CD4-positive, alpha-beta T cell (primary cell): Measurements from ENCODE around the gene CYYR1. TPM values are rescaled to one million over a fixed set of nuclear protein-coding genes. Genes with fewer than 3 reads are reported as not detected.

Source experiments
- ATAC-seq: fragments of 200-7000 bp; cut with Tn5 transposase; one replicate; pipeline ENCODE4 v1.10.0; 2022; ENCODE audit warnings: mild to moderate bottlenecking; ENCODE audit not compliant: poor library complexity
- CTCF ChIA-PET: fragments of 350-600 bp; sonication (Branson Sonifier 250); formaldehyde crosslinking; loops from one replicate; lab custom pipeline; 2021; ENCODE audit warnings: antibody characterized with exemption, inconsistent platforms; lab: Charles Lee
- POLR2A ChIA-PET: fragments of 350-600 bp; sonication (Branson Sonifier 250); formaldehyde crosslinking; loops from one replicate; lab custom pipeline; 2021; ENCODE audit warnings: antibody characterized with exemption, inconsistent platforms; lab: Charles Lee
- DNase-seq, 14 experiments: peaks; one replicate each; pipeline ENCODE4 v3.0.0-alpha.2; 2013 to 2020; ENCODE audit warnings: mixed read lengths in 2 of 14
- H3K27ac ChIP-seq, 2 donors: one replicate each; pipeline versions ENCODE4 v1.5.1 to v1.7.0; 2013; ENCODE audit warnings: low read length in 2 of 2, low read depth in 1 of 2, mild to moderate bottlenecking in 1 of 2
- H3K27me3 ChIP-seq, 2 experiments: 1 replicate in 1 of 2; 2 replicates in 1 of 2; pipeline versions ENCODE4 v1.6.1 to v1.7.0; 2013; ENCODE audit warnings: low read length in 2 of 2, control low read depth in 1 of 2, mild to moderate bottlenecking in 1 of 2, moderate library complexity in 1 of 2; ENCODE audit not compliant: insufficient read depth in 2 of 2, control insufficient read depth in 1 of 2
- H3K36me3 ChIP-seq: one replicate; pipeline ENCODE4 v1.6.1; 2013; ENCODE audit warnings: low read length, control low read depth; ENCODE audit not compliant: insufficient read depth
- H3K4me1 ChIP-seq: one replicate; pipeline ENCODE4 v1.6.1; 2013; ENCODE audit warnings: low read length, control low read depth; ENCODE audit not compliant: insufficient read depth
- H3K4me3 ChIP-seq: one replicate; pipeline ENCODE4 v1.5.1; 2013; ENCODE audit warnings: mild to moderate bottlenecking, low read length, moderate library complexity
- H3K9me3 ChIP-seq, 2 experiments: 1 replicate in 1 of 2; 2 replicates in 1 of 2; pipeline versions ENCODE4 v1.6.1 to v1.7.0; 2013; ENCODE audit warnings: low read length in 2 of 2, mild to moderate bottlenecking in 2 of 2, control low read depth in 1 of 2, moderate library complexity in 1 of 2; ENCODE audit not compliant: control insufficient read depth in 1 of 2, insufficient read depth in 1 of 2
- H3K27ac Mint-ChIP-seq: one replicate; pipeline ENCODE4 v1.8.0; 2020; ENCODE audit warnings: mixed read lengths
- H3K27me3 Mint-ChIP-seq: one replicate; pipeline ENCODE4 v1.8.0; 2021; ENCODE audit warnings: mixed read lengths
- H3K36me3 Mint-ChIP-seq: one replicate; pipeline ENCODE4 v1.8.0; 2021; ENCODE audit warnings: low read depth, mixed read lengths
- H3K4me1 Mint-ChIP-seq: one replicate; pipeline ENCODE4 v1.8.0; 2021; ENCODE audit warnings: low read depth, mixed read lengths
- H3K4me3 Mint-ChIP-seq: one replicate; pipeline ENCODE4 v1.8.0; 2020; ENCODE audit warnings: mild to moderate bottlenecking, mixed read lengths
- H3K9me3 Mint-ChIP-seq: one replicate; pipeline ENCODE4 v1.8.0; 2020; ENCODE audit warnings: mixed read lengths
- intact Hi-C, 2 experiments: fragments of 100-400 bp; cut with DNase I in 1 of 2; cut with micrococcal nuclease in 1 of 2; formaldehyde crosslinking; loops; one replicate each; pipeline versions ENCODE4 v1.15.1 to v1.9.0; 2023 to 2025; cut with DNase I, micrococcal nuclease
- total RNA-seq, 174 experiments: library from RNA in 2 of 174; stranded (reverse) in 2 of 174; gene quantifications; one replicate each; pipeline ENCODE4 v1.2.3 and lab custom pipeline; 2021 to 2026
- TF ChIP-seq, protein P1 (sequence below): fragments of 200-600 bp; IDR thresholded peaks from one replicate; pipeline ENCODE4 v1.8.0; 2022; ENCODE audit warnings: antibody characterized with exemption, mild to moderate bottlenecking

The CYYR1 gene
- total RNA-seq, 2 experiments from 2014 or later = not detected

GRCh38 chr21:26581818-26582217 lies 8.7 kb upstream of the CYYR1 start:
- no peaks in the 10 kb centered on the region for H3K27me3 ChIP-seq
- no peaks in the 10 kb centered on the region for H3K4me1 ChIP-seq
- POLR2A ChIA-PET = no interaction called here
- no peaks in the 10 kb centered on the region for H3K9me3 ChIP-seq
- ATAC-seq = no peak
- Mint-ChIP-seq H3K36me3 (no peaks in the 10 kb centered on the region), H3K27me3 (no peaks in the 10 kb centered on the region), H3K27ac (no peak overlapping the region), H3K4me3 (no peak overlapping the region), H3K4me1 (no peaks in the 10 kb centered on the region), H3K9me3 (peaks cover 14% of the 10 kb centered on the region)
- no peak overlapping the region for H3K27ac ChIP-seq
- H3K36me3 ChIP-seq = no peaks in the 10 kb centered on the region
- no peak for DNase-seq
- no peak overlapping the region for H3K4me3 ChIP-seq
- CTCF ChIA-PET = no interaction called here
- intact Hi-C loops = no loop called here
- TF ChIP-seq, protein P1, sequence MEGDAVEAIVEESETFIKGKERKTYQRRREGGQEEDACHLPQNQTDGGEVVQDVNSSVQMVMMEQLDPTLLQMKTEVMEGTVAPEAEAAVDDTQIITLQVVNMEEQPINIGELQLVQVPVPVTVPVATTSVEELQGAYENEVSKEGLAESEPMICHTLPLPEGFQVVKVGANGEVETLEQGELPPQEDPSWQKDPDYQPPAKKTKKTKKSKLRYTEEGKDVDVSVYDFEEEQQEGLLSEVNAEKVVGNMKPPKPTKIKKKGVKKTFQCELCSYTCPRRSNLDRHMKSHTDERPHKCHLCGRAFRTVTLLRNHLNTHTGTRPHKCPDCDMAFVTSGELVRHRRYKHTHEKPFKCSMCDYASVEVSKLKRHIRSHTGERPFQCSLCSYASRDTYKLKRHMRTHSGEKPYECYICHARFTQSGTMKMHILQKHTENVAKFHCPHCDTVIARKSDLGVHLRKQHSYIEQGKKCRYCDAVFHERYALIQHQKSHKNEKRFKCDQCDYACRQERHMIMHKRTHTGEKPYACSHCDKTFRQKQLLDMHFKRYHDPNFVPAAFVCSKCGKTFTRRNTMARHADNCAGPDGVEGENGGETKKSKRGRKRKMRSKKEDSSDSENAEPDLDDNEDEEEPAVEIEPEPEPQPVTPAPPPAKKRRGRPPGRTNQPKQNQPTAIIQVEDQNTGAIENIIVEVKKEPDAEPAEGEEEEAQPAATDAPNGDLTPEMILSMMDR = no peak

DNA sequence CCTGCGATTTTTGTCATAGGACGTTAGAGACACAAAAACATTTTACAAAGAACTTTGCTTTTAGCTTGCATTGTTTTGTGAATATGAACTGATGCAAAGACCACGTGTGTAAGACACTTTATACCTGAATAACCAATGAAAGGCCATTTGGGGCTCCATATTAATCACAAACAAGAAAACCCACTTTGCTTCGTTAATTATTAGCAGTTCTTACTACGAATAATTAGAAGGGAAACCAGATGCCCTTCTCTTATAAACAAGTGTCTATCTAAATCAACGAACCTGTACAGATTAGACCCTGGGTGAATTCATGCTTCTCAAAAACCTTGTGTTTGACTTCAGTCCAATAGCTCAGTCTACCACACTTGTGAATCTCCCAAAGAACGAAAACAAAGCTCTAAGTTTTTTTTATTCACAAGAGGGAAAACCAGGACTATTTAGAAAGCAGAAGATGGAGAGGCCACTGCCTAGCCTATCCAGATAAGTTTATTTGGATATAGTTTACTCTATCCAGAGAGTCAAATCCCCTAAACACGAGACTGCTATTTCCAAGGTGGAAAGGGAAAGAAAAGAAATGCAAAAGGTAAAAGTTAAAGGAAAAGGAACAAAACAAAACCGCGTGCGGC lies 897 bp downstream of the CYYR1 start:
- no peak overlapping the region for H3K27ac ChIP-seq
- ChIA-PET POLR2A (no interaction called here), CTCF (no interaction called here)
- H3K27ac Mint-ChIP-seq = no peak overlapping the region
- no peaks in the 10 kb centered on the region for H3K4me1 Mint-ChIP-seq
- H3K36me3 Mint-ChIP-seq = no peaks in the 10 kb centered on the region
- no peaks in the 10 kb centered on the region for H3K36me3 ChIP-seq
- no peaks in the 10 kb centered on the region for H3K4me1 ChIP-seq
- H3K4me3 Mint-ChIP-seq = no peak overlapping the region
- TF ChIP-seq, protein P1 = no peak
- ATAC-seq (no peak), DNase-seq (no peak)
- no peak overlapping the region for H3K4me3 ChIP-seq
- peaks cover 44% of the 10 kb centered on the region for H3K27me3 Mint-ChIP-seq
- H3K9me3 ChIP-seq = peaks cover 5 to 10% of the 10 kb centered on the region in 2 experiments
- H3K9me3 Mint-ChIP-seq = peaks cover 5% of the 10 kb centered on the region
- intact Hi-C loops = no loop called here
- peaks cover 0 to 16% of the 10 kb centered on the region in 2 experiments for H3K27me3 ChIP-seq

DNA sequence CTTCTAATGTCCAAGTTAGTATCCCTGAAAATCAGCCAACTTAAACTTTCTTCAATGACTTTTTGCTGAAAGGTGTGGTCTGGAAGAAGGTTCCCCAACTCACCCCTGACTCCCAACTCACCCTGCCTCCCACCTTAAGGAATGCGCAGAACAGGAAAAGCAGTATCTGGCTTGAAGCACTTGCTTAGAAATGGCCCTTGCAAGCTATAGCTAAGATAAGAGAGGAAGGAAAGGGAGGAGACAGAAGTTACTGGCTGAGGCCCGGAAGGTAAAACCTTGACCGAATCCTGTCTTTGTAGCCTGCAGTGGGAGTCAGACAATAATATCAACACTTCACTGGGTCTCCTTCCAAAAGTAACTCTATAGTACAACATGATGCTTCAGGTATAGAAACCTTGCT lies 2.9 kb downstream of the CYYR1 start:
- TF ChIP-seq, protein P1 = no peak
- CTCF ChIA-PET = no interaction called here
- no peak overlapping the region for H3K4me3 Mint-ChIP-seq

More for the DNA sequence above, 2.9 kb downstream of the CYYR1 start:
- Histone ChIP-seq H3K36me3 (no peaks in the 10 kb centered on the region), H3K9me3 (peaks cover 5 to 10% of the 10 kb centered on the region in 2 experiments), H3K27me3 (peaks cover 0 to 16% of the 10 kb centered on the region in 2 experiments), H3K4me3 (no peak overlapping the region), H3K4me1 (no peaks in the 10 kb centered on the region), H3K27ac (no peak overlapping the region)
- Mint-ChIP-seq H3K27me3 (peaks cover 46% of the 10 kb centered on the region), H3K4me1 (no peaks in the 10 kb centered on the region), H3K36me3 (no peaks in the 10 kb centered on the region), H3K27ac (no peak overlapping the region), H3K9me3 (peaks cover 2% of the 10 kb centered on the region)
- intact Hi-C loops = no loop called here
- no peak for ATAC-seq
- no peak for DNase-seq
- POLR2A ChIA-PET = no interaction called here
